ENCODE measurements around the gene NAXD. TPM values are rescaled to one million over a fixed set of nuclear protein-coding genes. Genes with fewer than 3 reads are reported as not detected.

The NAXD gene
- total RNA-seq, 1 experiment from 2014 or later, result 32.1 TPM

DNA sequence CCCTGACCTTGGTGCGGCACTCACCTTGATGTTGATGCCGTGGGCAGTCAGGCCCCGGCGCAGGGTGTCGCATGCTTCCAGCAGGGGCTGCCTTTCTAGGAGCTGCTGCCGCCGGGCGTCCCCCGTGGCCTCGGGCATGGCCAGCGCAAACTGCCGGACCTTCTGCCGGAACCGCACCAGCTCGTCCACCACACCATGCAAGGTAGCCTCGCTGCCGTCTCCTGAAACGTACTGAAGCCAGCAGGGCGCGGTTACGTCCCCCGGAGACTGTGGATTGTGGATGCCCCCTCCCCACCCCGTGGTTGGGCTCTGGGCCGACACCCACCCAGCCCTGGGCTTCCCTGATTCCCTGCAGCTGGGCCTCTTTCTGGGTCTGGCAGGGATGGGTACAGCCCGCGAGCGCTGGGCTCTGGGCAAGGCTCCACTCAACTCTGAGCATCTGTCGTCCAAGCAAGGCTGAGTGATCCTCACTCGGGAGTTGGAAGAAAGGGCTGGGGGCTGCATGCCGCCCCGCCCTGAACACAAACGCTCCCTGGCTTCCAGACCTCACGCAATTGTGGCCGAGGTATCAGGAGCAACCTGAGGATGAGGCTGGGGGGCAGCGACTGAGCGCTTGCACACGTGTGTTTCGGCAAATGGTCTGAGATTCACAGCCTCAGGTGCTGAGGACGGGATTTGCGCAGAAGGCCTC, 27.1 kb downstream of the NAXD start (continued):
- TF ChIP-seq, protein P1, sequence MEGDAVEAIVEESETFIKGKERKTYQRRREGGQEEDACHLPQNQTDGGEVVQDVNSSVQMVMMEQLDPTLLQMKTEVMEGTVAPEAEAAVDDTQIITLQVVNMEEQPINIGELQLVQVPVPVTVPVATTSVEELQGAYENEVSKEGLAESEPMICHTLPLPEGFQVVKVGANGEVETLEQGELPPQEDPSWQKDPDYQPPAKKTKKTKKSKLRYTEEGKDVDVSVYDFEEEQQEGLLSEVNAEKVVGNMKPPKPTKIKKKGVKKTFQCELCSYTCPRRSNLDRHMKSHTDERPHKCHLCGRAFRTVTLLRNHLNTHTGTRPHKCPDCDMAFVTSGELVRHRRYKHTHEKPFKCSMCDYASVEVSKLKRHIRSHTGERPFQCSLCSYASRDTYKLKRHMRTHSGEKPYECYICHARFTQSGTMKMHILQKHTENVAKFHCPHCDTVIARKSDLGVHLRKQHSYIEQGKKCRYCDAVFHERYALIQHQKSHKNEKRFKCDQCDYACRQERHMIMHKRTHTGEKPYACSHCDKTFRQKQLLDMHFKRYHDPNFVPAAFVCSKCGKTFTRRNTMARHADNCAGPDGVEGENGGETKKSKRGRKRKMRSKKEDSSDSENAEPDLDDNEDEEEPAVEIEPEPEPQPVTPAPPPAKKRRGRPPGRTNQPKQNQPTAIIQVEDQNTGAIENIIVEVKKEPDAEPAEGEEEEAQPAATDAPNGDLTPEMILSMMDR (IDR thresholded peaks at IDR 0.05 in 2 of 3, conservative IDR thresholded peaks at IDR 0.05 in 1 of 3; ENCODE audit: borderline replicate concordance in 1 of 3, insufficient read depth in 1 of 3, low read depth in 2 of 3, low read length in 2 of 3), result no peak
- TF ChIP-seq FOSL1 (IDR thresholded peaks at IDR 0.05; ENCODE audit: low read depth) (no peak), ZFX (IDR thresholded peaks at IDR 0.05) (no peak), YY1 (IDR thresholded peaks at IDR 0.05; ENCODE audit: extremely low read depth, insufficient replicate concordance, low read depth, low read length) (no peak), EZH2phosphoT487 (IDR thresholded peaks at IDR 0.05; ENCODE audit: borderline replicate concordance) (no peak), JUND (IDR thresholded peaks at IDR 0.05) (no peak)
- TF ChIP-seq, protein P2, sequence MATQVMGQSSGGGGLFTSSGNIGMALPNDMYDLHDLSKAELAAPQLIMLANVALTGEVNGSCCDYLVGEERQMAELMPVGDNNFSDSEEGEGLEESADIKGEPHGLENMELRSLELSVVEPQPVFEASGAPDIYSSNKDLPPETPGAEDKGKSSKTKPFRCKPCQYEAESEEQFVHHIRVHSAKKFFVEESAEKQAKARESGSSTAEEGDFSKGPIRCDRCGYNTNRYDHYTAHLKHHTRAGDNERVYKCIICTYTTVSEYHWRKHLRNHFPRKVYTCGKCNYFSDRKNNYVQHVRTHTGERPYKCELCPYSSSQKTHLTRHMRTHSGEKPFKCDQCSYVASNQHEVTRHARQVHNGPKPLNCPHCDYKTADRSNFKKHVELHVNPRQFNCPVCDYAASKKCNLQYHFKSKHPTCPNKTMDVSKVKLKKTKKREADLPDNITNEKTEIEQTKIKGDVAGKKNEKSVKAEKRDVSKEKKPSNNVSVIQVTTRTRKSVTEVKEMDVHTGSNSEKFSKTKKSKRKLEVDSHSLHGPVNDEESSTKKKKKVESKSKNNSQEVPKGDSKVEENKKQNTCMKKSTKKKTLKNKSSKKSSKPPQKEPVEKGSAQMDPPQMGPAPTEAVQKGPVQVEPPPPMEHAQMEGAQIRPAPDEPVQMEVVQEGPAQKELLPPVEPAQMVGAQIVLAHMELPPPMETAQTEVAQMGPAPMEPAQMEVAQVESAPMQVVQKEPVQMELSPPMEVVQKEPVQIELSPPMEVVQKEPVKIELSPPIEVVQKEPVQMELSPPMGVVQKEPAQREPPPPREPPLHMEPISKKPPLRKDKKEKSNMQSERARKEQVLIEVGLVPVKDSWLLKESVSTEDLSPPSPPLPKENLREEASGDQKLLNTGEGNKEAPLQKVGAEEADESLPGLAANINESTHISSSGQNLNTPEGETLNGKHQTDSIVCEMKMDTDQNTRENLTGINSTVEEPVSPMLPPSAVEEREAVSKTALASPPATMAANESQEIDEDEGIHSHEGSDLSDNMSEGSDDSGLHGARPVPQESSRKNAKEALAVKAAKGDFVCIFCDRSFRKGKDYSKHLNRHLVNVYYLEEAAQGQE (IDR thresholded peaks at IDR 0.05; ENCODE audit: low read depth), result no peak

DNA sequence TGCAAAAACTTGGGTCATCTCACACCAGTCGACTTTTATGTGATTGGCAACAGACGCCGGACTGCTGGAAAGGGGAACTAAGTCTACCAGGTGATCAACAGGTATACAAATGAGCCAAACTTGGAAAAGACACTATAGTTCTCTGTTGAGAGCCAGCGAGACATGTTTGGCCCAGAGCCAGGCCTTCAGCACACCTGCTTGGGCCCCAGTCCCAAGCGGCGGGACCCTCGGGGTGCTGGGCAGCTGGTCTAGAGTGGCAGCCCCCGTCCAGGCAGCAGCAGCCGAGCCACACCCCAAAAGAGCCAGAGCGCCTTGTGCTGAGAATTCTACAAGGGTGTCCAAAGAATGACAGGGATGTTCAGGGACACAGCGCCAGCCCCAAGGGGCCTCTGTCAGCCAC, 28.0 kb downstream of the NAXD start:
- Histone ChIP-seq H3K27me3 (ENCODE audit: insufficient read depth, low read length) (no peaks in the 10 kb centered on the region), H4K20me1 (ENCODE audit: insufficient read depth) (no peaks in the 10 kb centered on the region), H3K79me2 (ENCODE audit: insufficient read depth, low read length) (no peaks in the 10 kb centered on the region), H2AFZ (ENCODE audit: low read depth, low read length, poor library complexity, severe bottlenecking) (no peak overlapping the region), H3K4me3 (replicated peaks in 1 of 2; ENCODE audit: low read depth in 1 of 2, low read length in 2 of 2) (no peak overlapping the region), H3K9me3 (ENCODE audit: control insufficient read depth in 1 of 2, insufficient read depth in 1 of 2, low read depth in 1 of 2, low read length in 2 of 2) (no peaks in the 10 kb centered on the region), H3K9ac (ENCODE audit: low read length) (no peak overlapping the region), H3K36me3 (ENCODE audit: control insufficient read depth in 1 of 2, insufficient read depth in 2 of 2, low read length in 2 of 2) (peaks cover 13 to 27% of the 10 kb centered on the region in 2 experiments; a peak in 3 of 4 replicates), H3K4me2 (ENCODE audit: low read length) (no peak overlapping the region), H3K27ac (ENCODE audit: low read depth, low read length) (no peak overlapping the region), H3K9me2 (ENCODE audit: insufficient read depth) (no peaks in the 10 kb centered on the region), H3K4me1 (ENCODE audit: control insufficient read depth in 1 of 2, insufficient read depth in 2 of 2, low read length in 2 of 2) (no peaks in the 10 kb centered on the region)
- CTCF ChIA-PET, result no interaction called here
- POLR2A ChIA-PET, result no interaction called here
- TF ChIP-seq, protein P2 (IDR thresholded peaks at IDR 0.05; ENCODE audit: low read depth), result no peak
- DNase-seq (ENCODE audit: low read depth, low spot score) (no peak), ATAC-seq (no peak)
- intact Hi-C loops (cut with micrococcal nuclease), result no loop called here
- RAD21 ChIA-PET (ENCODE audit: low non-redundant PET in 1 of 2, low total read pairs in 2 of 2, uncharacterized antibody in 2 of 2, unreplicated experiment in 2 of 2), result no interaction called here
- no TSS peak for BruUV-seq (replicated peaks)

All from HCT116 (cell line).